Stimulated activated CD4-positive, alpha-beta T cell treated with anti-CD3 and anti-CD28 coated beads, Interleukin-2, amount 100 ng/mL, for 4 hours (primary cell): Measurements from ENCODE around the gene TLL2.

ENCODE experiments used
- DNase-seq: peaks from one replicate; pipeline ENCODE4 v3.0.0-alpha.2; 2020; ENCODE audit warnings: low read depth

The TLL2 gene

GRCh38 chr10:96319754-96320474 lies 193.8 kb downstream of the TLL2 start:
- DNase-seq: no peak

GRCh38 chr10:96317067-96317833 lies 196.5 kb downstream of the TLL2 start:
- no peak for DNase-seq
